C4-2B (cell line): ENCODE measurements around the gene ATXN7L2.

Source experiments
- ZFX ChIP-seq: fragments of 450-650 bp; IDR thresholded peaks from 2 replicates; pipeline ENCODE4 v1.6.1; 2017
- TF ChIP-seq, protein P1 (sequence below): fragments of 450-650 bp; conservative IDR thresholded peaks from 2 replicates; pipeline ENCODE4 v1.5.1; 2017; ENCODE audit warnings: mild to moderate bottlenecking

DNA sequence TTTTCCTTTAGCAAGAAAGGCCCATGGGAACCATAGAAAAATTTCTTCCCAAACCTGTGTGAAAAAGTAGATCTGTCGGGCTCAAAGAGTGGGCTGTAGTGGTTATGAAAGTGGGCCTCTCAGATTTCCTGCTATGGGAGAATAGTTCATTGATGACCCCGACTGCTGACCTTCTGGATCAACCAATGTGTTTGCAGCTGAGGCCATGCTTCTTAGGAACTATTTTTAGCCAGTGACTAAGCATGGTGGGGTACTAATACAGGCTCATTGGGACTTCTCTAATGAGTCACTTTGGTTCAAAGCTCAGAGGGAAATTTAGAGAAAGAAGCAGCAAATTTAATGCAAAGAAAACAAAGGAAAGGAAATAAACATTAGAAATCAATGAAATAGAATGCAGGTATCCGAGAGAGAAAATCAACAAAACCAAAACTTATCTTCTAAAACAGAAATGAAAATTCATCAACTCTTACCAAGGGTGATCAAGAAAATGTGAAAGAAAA, 44.9 kb upstream of the ATXN7L2 start:
- TF ChIP-seq, protein P1, sequence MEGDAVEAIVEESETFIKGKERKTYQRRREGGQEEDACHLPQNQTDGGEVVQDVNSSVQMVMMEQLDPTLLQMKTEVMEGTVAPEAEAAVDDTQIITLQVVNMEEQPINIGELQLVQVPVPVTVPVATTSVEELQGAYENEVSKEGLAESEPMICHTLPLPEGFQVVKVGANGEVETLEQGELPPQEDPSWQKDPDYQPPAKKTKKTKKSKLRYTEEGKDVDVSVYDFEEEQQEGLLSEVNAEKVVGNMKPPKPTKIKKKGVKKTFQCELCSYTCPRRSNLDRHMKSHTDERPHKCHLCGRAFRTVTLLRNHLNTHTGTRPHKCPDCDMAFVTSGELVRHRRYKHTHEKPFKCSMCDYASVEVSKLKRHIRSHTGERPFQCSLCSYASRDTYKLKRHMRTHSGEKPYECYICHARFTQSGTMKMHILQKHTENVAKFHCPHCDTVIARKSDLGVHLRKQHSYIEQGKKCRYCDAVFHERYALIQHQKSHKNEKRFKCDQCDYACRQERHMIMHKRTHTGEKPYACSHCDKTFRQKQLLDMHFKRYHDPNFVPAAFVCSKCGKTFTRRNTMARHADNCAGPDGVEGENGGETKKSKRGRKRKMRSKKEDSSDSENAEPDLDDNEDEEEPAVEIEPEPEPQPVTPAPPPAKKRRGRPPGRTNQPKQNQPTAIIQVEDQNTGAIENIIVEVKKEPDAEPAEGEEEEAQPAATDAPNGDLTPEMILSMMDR, result no peak
- TF ChIP-seq ZFX, result no peak
